DOHH2 (cell line): ENCODE data around the gene PRICKLE4.

ENCODE experiments used
- CTCF ChIP-seq: fragments of 200-600 bp; sonication (generic); IDR thresholded peaks from one replicate; pipeline ENCODE4 v1.5.1; 2014; ENCODE audit warnings: antibody characterized with exemption, mild to moderate bottlenecking, low read depth, low read length; ENCODE audit not compliant: poor library complexity, severe bottlenecking
- EZH2phosphoT487 ChIP-seq: fragments of 200-600 bp; sonication (generic); IDR thresholded peaks from 2 replicates; pipeline ENCODE4 v1.6.1; 2017; ENCODE audit warnings: borderline replicate concordance, mild to moderate bottlenecking, antibody characterized with exemption, low read length, moderate library complexity, mixed read lengths

GRCh38 chr6:41823178-41823577 is 42.6 kb downstream of the PRICKLE4 start:
- TF ChIP-seq CTCF (no peak), EZH2phosphoT487 (no peak)
